HCT116 (cell line): ENCODE data around the gene ITPKB. TPM values are rescaled to one million over a fixed set of nuclear protein-coding genes. Genes with fewer than 3 reads are reported as not detected.

Source experiments
- ATAC-seq: fragments of 200-7000 bp; cut with Tn5 transposase; 2 replicates; pipeline ENCODE4 v1.9.1; 2020; ENCODE audit warnings: mild to moderate bottlenecking, moderate library complexity
- BruUV-seq: library from RNA; stranded (reverse); fragments of 400-500 nt; replicated peaks from 2 replicates; lab custom pipeline; 2021; lab: Mats Ljungman, UMichigan
- CTCF ChIA-PET: fragments of 300-600 bp; sonication (Branson Sonifier 250); formaldehyde crosslinking; loops from one replicate; lab custom pipeline; 2021; ENCODE audit warnings: antibody characterized with exemption; lab: Charles Lee
- POLR2A ChIA-PET: fragments of 300-600, 350-600 bp; sonication (Branson Sonifier 250); formaldehyde crosslinking; loops from one replicate; lab custom pipeline; 2021; ENCODE audit warnings: antibody characterized with exemption; lab: Charles Lee
- RAD21 ChIA-PET, 2 experiments: fragments of 300-600 bp; sonication (Branson Sonifier 250); formaldehyde crosslinking; loops; one replicate each; lab custom pipeline; 2023; ENCODE audit warnings: low total read pairs in 2 of 2; ENCODE audit not compliant: uncharacterized antibody in 2 of 2, unreplicated experiment in 2 of 2, low non-redundant PET in 1 of 2; lab: Charles Lee
- DNase-seq: peaks from one replicate; pipeline ENCODE4 v3.0.0-alpha.2; 2010; ENCODE audit warnings: low read depth, low spot score
- H2AFZ ChIP-seq: fragments of 200-600 bp; shearing (Covaris generic), sonication (generic); 2 replicates; pipeline ENCODE4 v1.6.1; 2017; ENCODE audit warnings: low read depth, mixed run types, mixed read lengths, antibody characterized with exemption, low read length; ENCODE audit not compliant: poor library complexity, severe bottlenecking
- H3K27ac ChIP-seq: 2 replicates; pipeline ENCODE4 v1.5.1; 2012; ENCODE audit warnings: low read depth, low read length
- H3K27me3 ChIP-seq: fragments of 200-600 bp; sonication (generic); 2 replicates; pipeline ENCODE4 v1.6.1; 2016; ENCODE audit warnings: mixed run types, low read length, mixed read lengths; ENCODE audit not compliant: insufficient read depth
- H3K36me3 ChIP-seq, 2 experiments: fragments of 200-500 bp in 1 of 2; fragments of 200-600 bp in 1 of 2; sonication (Bioruptor generic) in 1 of 2; sonication (generic) in 1 of 2; 2 replicates each; pipeline versions ENCODE4 v1.5.1 to v1.6.1; 2014 to 2016; ENCODE audit warnings: low read length in 2 of 2, inconsistent platforms in 1 of 2, mixed read lengths in 1 of 2, mixed run types in 1 of 2; ENCODE audit not compliant: insufficient read depth in 2 of 2, control insufficient read depth in 1 of 2
- H3K4me1 ChIP-seq, 2 experiments: fragments of 200-600 bp in 1 of 2; sonication (generic) in 1 of 2; 2 replicates each; pipeline versions ENCODE4 v1.5.1 to v1.6.1; 2012 to 2017; ENCODE audit warnings: low read length in 2 of 2, inconsistent platforms in 1 of 2, mild to moderate bottlenecking in 1 of 2, mixed read lengths in 1 of 2, mixed run types in 1 of 2, moderate library complexity in 1 of 2; ENCODE audit not compliant: insufficient read depth in 2 of 2, control insufficient read depth in 1 of 2
- H3K4me2 ChIP-seq: fragments of 200-600 bp; sonication (generic); 2 replicates; pipeline ENCODE4 v1.6.1; 2017; ENCODE audit warnings: mixed run types, low read length, mixed read lengths
- H3K4me3 ChIP-seq, 2 experiments: fragments of 200-600 bp in 1 of 2; sonication (generic) in 1 of 2; replicated peaks in 1 of 2; 2 replicates each; pipeline ENCODE4 v1.5.1; 2011 to 2016; ENCODE audit warnings: low read length in 2 of 2, control low read depth in 1 of 2, low read depth in 1 of 2, mild to moderate bottlenecking in 1 of 2, mixed read lengths in 1 of 2, mixed run types in 1 of 2
- H3K79me2 ChIP-seq: fragments of 200-600 bp; sonication (generic); 2 replicates; pipeline ENCODE4 v1.6.1; 2017; ENCODE audit warnings: mild to moderate bottlenecking, mixed run types, low read length, moderate library complexity, mixed read lengths; ENCODE audit not compliant: insufficient read depth
- H3K9ac ChIP-seq: fragments of 200-600 bp; sonication (generic); 2 replicates; pipeline ENCODE4 v1.6.1; 2016; ENCODE audit warnings: low read length, mixed read lengths
- H3K9me2 ChIP-seq: fragments of 200-600 bp; sonication (generic), shearing (Covaris generic); 2 replicates; pipeline ENCODE4 v1.6.1; 2017; ENCODE audit warnings: mixed run types, mild to moderate bottlenecking, moderate library complexity; ENCODE audit not compliant: insufficient read depth
- H3K9me3 ChIP-seq, 2 experiments: fragments of 200-500 bp in 1 of 2; fragments of 200-600 bp in 1 of 2; sonication (Bioruptor generic) in 1 of 2; sonication (generic) in 1 of 2; 2 replicates each; pipeline ENCODE4 v1.6.1; 2014 to 2017; ENCODE audit warnings: low read length in 2 of 2, mixed read lengths in 2 of 2, inconsistent platforms in 1 of 2, low read depth in 1 of 2, mild to moderate bottlenecking in 1 of 2, mixed run types in 1 of 2, moderate library complexity in 1 of 2; ENCODE audit not compliant: control insufficient read depth in 1 of 2, insufficient read depth in 1 of 2
- H4K20me1 ChIP-seq: fragments of 200-600 bp; sonication (generic), shearing (Covaris generic); 2 replicates; pipeline ENCODE4 v1.6.1; 2017; ENCODE audit warnings: mixed run types, mild to moderate bottlenecking, moderate library complexity; ENCODE audit not compliant: insufficient read depth
- ATF3 ChIP-seq: IDR thresholded peaks from 2 replicates; pipeline ENCODE4 v1.6.1; 2012
- ELF1 ChIP-seq: IDR thresholded peaks from 2 replicates; pipeline ENCODE4 v1.6.1; 2012; ENCODE audit warnings: low read depth, borderline replicate concordance
- EZH2 ChIP-seq: fragments of 200-600 bp; sonication (generic); IDR thresholded peaks from 2 replicates; pipeline ENCODE4 v1.6.1; 2017; ENCODE audit warnings: antibody characterized with exemption, mixed run types
- FOSL1 ChIP-seq: IDR thresholded peaks from 2 replicates; pipeline ENCODE4 v1.6.1; 2012; ENCODE audit warnings: low read depth
- JUND ChIP-seq: IDR thresholded peaks from 2 replicates; pipeline ENCODE4 v1.6.1; 2012
- MAX ChIP-seq: IDR thresholded peaks from 2 replicates; pipeline ENCODE4 v1.6.1; 2012
- POLR2A ChIP-seq: IDR thresholded peaks from 2 replicates; pipeline ENCODE4 v1.7.0; 2011; ENCODE audit warnings: borderline replicate concordance; ENCODE audit not compliant: insufficient read depth, insufficient read length; ENCODE audit errors: extremely low read depth
- RAD21 ChIP-seq: IDR thresholded peaks from 2 replicates; pipeline ENCODE4 v1.6.1; 2012; ENCODE audit warnings: low read depth, mild to moderate bottlenecking
- REST ChIP-seq: IDR thresholded peaks from 2 replicates; pipeline ENCODE4 v1.6.1; 2012; ENCODE audit warnings: low read depth
- SIN3A ChIP-seq: IDR thresholded peaks from 2 replicates; pipeline ENCODE4 v1.6.1; 2012; ENCODE audit warnings: low read depth
- SP1 ChIP-seq: IDR thresholded peaks from 2 replicates; pipeline ENCODE4 v1.6.1; 2012; ENCODE audit warnings: low read depth
- TCF7L2 ChIP-seq: IDR thresholded peaks from 2 replicates; pipeline ENCODE4 v1.7.0; 2011; ENCODE audit warnings: borderline replicate concordance, inconsistent platforms; ENCODE audit not compliant: insufficient read depth, insufficient read length; ENCODE audit errors: extremely low read depth
- YY1 ChIP-seq: IDR thresholded peaks from 2 replicates; pipeline ENCODE4 v1.6.1; 2011; ENCODE audit warnings: low read length, low read depth, moderate library complexity, mild to moderate bottlenecking; ENCODE audit not compliant: insufficient replicate concordance; ENCODE audit errors: extremely low read depth
- intact Hi-C: fragments of 100-400 bp; cut with micrococcal nuclease; formaldehyde crosslinking; loops from 2 replicates; pipeline ENCODE4 v1.10.0; 2022
- total RNA-seq: library from RNA; stranded (reverse); gene quantifications from one replicate; pipeline ENCODE4 v1.2.1, GENCODE V29; 2021; ENCODE audit not compliant: unreplicated experiment
- TF ChIP-seq, protein P1 (sequence below), 3 experiments: fragments of 200-600 bp in 1 of 3; sonication (generic) in 1 of 3; IDR thresholded peaks in 2 of 3; conservative IDR thresholded peaks in 1 of 3; 2 replicates each; pipeline ENCODE4 v1.5.1; 2012 to 2017; ENCODE audit warnings: low read depth in 2 of 3, low read length in 2 of 3, antibody characterized with exemption in 1 of 3, borderline replicate concordance in 1 of 3, control low read depth in 1 of 3, mild to moderate bottlenecking in 1 of 3, mixed read lengths in 1 of 3, mixed run types in 1 of 3, moderate library complexity in 1 of 3; ENCODE audit not compliant: insufficient read depth in 1 of 3

ITPKB gene
- total RNA-seq, 1 experiment from 2014 or later = 4.4 TPM

- Histone ChIP-seq H3K9me2 (no peaks in the 10 kb centered on the region), H3K4me1 (peaks cover 0 to 3% of the 10 kb centered on the region in 2 experiments; a peak in 1 of 4 replicates), H3K27ac (no peak overlapping the region)
- TF ChIP-seq JUND (no peak), ELF1 (no peak), EZH2 (no peak), YY1 (no peak), MAX (no peak), TCF7L2 (no peak), REST (no peak), RAD21 (no peak), SP1 (no peak), ATF3 (no peak), SIN3A (no peak), FOSL1 (no peak), POLR2A (no peak)
- TF ChIP-seq, protein P1, sequence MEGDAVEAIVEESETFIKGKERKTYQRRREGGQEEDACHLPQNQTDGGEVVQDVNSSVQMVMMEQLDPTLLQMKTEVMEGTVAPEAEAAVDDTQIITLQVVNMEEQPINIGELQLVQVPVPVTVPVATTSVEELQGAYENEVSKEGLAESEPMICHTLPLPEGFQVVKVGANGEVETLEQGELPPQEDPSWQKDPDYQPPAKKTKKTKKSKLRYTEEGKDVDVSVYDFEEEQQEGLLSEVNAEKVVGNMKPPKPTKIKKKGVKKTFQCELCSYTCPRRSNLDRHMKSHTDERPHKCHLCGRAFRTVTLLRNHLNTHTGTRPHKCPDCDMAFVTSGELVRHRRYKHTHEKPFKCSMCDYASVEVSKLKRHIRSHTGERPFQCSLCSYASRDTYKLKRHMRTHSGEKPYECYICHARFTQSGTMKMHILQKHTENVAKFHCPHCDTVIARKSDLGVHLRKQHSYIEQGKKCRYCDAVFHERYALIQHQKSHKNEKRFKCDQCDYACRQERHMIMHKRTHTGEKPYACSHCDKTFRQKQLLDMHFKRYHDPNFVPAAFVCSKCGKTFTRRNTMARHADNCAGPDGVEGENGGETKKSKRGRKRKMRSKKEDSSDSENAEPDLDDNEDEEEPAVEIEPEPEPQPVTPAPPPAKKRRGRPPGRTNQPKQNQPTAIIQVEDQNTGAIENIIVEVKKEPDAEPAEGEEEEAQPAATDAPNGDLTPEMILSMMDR (IDR thresholded peaks at IDR 0.05 in 2 of 3, conservative IDR thresholded peaks at IDR 0.05 in 1 of 3; ENCODE audit: borderline replicate concordance in 1 of 3, insufficient read depth in 1 of 3, low read depth in 2 of 3, low read length in 2 of 3) = no peak
- TF ChIP-seq, all 23 proteins: peak for 0
- intact Hi-C loops = no loop called here
- ChIA-PET POLR2A (no interaction called here), CTCF (no interaction called here), RAD21 (no interaction called here)
- no peak for DNase-seq
- Histone ChIP-seq H2AFZ (no peak overlapping the region), H3K9me3 (no peaks in the 10 kb centered on the region), H3K4me3 (no peak overlapping the region), H3K79me2 (no peaks in the 10 kb centered on the region), H3K27me3 (no peaks in the 10 kb centered on the region), H3K36me3 (no peaks in the 10 kb centered on the region), H3K9ac (no peak overlapping the region), H4K20me1 (no peaks in the 10 kb centered on the region), H3K4me2 (no peak overlapping the region)
- BruUV-seq = no TSS peak
- no peak for ATAC-seq
These were observed 117.1 kb downstream of the ITPKB start for GRCh38 chr1:226622012-226622411.
